H1 (cell line): ENCODE data around the gene TBC1D22A. TPM values are rescaled to one million over a fixed set of nuclear protein-coding genes. Genes with fewer than 3 reads are reported as not detected.
A peak's percentile ranks its signal among the peaks of the same experiment; 100 is the strongest.

Experiments used
- CTCF ChIA-PET: fragments of 300-600 bp; sonication (Branson Sonifier 250); formaldehyde crosslinking; loops from one replicate; lab custom pipeline; 2021; ENCODE audit not compliant: partially characterized antibody; lab: Charles Lee
- POLR2A ChIA-PET: fragments of 300-600 bp; sonication (Branson Sonifier 250); formaldehyde crosslinking; loops from one replicate; lab custom pipeline; 2021; ENCODE audit warnings: inconsistent platforms; ENCODE audit not compliant: partially characterized antibody; lab: Charles Lee
- DNase-seq, 2 experiments: peaks; one replicate each; pipeline versions ENCODE4 v3.0.0 to v3.0.0-alpha.2; 2010 to 2022; ENCODE audit warnings: low spot score in 2 of 2, low read depth in 1 of 2, mixed read lengths in 1 of 2
- FAIRE-seq: peaks from 2 replicates; lab custom pipeline; 2011; peaks lifted over from hg19 to GRCh38; lab: Jason Lieb, UNC
- H2AFZ ChIP-seq: 2 replicates; pipeline ENCODE4 v1.8.1; 2012; ENCODE audit warnings: low read length, inconsistent platforms
- H2AK5ac ChIP-seq: 2 replicates; pipeline ENCODE4 v1.6.1; 2013; ENCODE audit warnings: low read depth, low read length
- H2BK120ac ChIP-seq: replicated peaks from 2 replicates; pipeline ENCODE3; 2013; ENCODE audit warnings: low read depth, low read length, inconsistent platforms
- H2BK12ac ChIP-seq: 2 replicates; pipeline ENCODE4 v1.6.1; 2013; ENCODE audit warnings: low read depth, low read length
- H2BK15ac ChIP-seq: 2 replicates; pipeline ENCODE4 v1.6.1; 2013; ENCODE audit warnings: low read length
- H2BK20ac ChIP-seq: 2 replicates; pipeline ENCODE4 v1.6.1; 2013; ENCODE audit warnings: low read length
- H2BK5ac ChIP-seq: 2 replicates; pipeline ENCODE4 v1.6.1; 2013; ENCODE audit warnings: low read depth, low read length
- H3K14ac ChIP-seq: 2 replicates; pipeline ENCODE4 v1.6.1; 2013; ENCODE audit warnings: inconsistent platforms; ENCODE audit not compliant: insufficient read length
- H3K18ac ChIP-seq: 2 replicates; pipeline ENCODE4 v1.6.1; 2013; ENCODE audit warnings: low read length; ENCODE audit errors: extremely low read depth
- H3K23ac ChIP-seq: 2 replicates; pipeline ENCODE4 v1.6.1; 2013; ENCODE audit warnings: inconsistent platforms; ENCODE audit not compliant: insufficient read length
- H3K23me2 ChIP-seq: 2 replicates; pipeline ENCODE4 v1.6.1; 2013; ENCODE audit warnings: low read depth, low read length
- H3K27ac ChIP-seq: 2 replicates; pipeline ENCODE4 v1.6.1; 2011; ENCODE audit warnings: low read depth, low read length, inconsistent platforms
- H3K27me3 ChIP-seq, 4 experiments: replicated peaks in 1 of 4; 1 replicate in 1 of 4; 2 replicates in 3 of 4; pipeline versions ENCODE4 v1.6.1 to v1.8.1; 2011 to 2013; ENCODE audit warnings: low read length in 3 of 4, mild to moderate bottlenecking in 3 of 4, inconsistent platforms in 2 of 4, mixed read lengths in 2 of 4, moderate library complexity in 1 of 4; ENCODE audit not compliant: control insufficient read depth in 3 of 4, insufficient read depth in 3 of 4; ENCODE audit errors: extremely low read depth in 1 of 4
- H3K36me3 ChIP-seq, 4 experiments: 2 replicates each; pipeline versions ENCODE4 v1.6.1 to v1.8.1; 2011 to 2013; ENCODE audit warnings: mild to moderate bottlenecking in 4 of 4, low read length in 3 of 4, moderate library complexity in 2 of 4, control low read depth in 1 of 4, inconsistent platforms in 1 of 4; ENCODE audit not compliant: insufficient read depth in 4 of 4, control insufficient read depth in 2 of 4
- H3K4ac ChIP-seq: replicated peaks from 2 replicates; pipeline ENCODE3; 2013; ENCODE audit warnings: low read length, low read depth, mixed read lengths, inconsistent platforms; ENCODE audit not compliant: insufficient read length
- H3K4me1 ChIP-seq, 4 experiments: replicated peaks in 1 of 4; 1 replicate in 1 of 4; 2 replicates in 3 of 4; pipeline versions ENCODE4 v1.6.1 to v1.8.1; 2011 to 2013; ENCODE audit warnings: low read length in 3 of 4, inconsistent platforms in 2 of 4, mixed read lengths in 1 of 4; ENCODE audit not compliant: insufficient read depth in 4 of 4, control insufficient read depth in 3 of 4
- H3K4me2 ChIP-seq, 2 experiments: 2 replicates each; pipeline versions ENCODE4 v1.6.1 to v1.8.1; 2011 to 2013; ENCODE audit warnings: low read depth in 2 of 2, low read length in 2 of 2, control low read depth in 1 of 2, inconsistent platforms in 1 of 2, mild to moderate bottlenecking in 1 of 2; ENCODE audit not compliant: insufficient read depth in 1 of 2
- H3K4me3 ChIP-seq, 4 experiments: fragments of 200-600, 300-600 bp in 1 of 4; sonication (generic), shearing (Covaris generic), sonication (Bioruptor Twin) in 1 of 4; 2 replicates each; pipeline versions ENCODE4 v1.5.1 to v1.8.1; 2011 to 2016; ENCODE audit warnings: low read length in 4 of 4, low read depth in 3 of 4, control low read depth in 2 of 4, inconsistent platforms in 2 of 4, mild to moderate bottlenecking in 2 of 4, mixed read lengths in 1 of 4, moderate library complexity in 1 of 4; ENCODE audit not compliant: insufficient read depth in 2 of 4; ENCODE audit errors: extremely low read depth in 1 of 4
- H3K56ac ChIP-seq: replicated peaks from 2 replicates; pipeline ENCODE3; 2013; ENCODE audit warnings: low read depth, mild to moderate bottlenecking, mixed read lengths, low read length, inconsistent platforms; ENCODE audit not compliant: insufficient read length
- H3K79me1 ChIP-seq: 2 replicates; pipeline ENCODE4 v1.6.1; 2013; ENCODE audit warnings: low read depth, low read length, control low read depth
- H3K79me2 ChIP-seq, 2 experiments: 2 replicates each; pipeline versions ENCODE4 v1.6.1 to v1.8.1; 2012 to 2013; ENCODE audit warnings: low read length in 2 of 2, mild to moderate bottlenecking in 2 of 2, inconsistent platforms in 1 of 2; ENCODE audit not compliant: insufficient read depth in 2 of 2, control insufficient read depth in 1 of 2
- H3K9ac ChIP-seq, 4 experiments: replicated peaks in 1 of 4; 1 replicate in 1 of 4; 2 replicates in 3 of 4; pipeline versions ENCODE4 v1.6.1 to v1.8.1; 2011 to 2013; ENCODE audit warnings: low read depth in 3 of 4, low read length in 3 of 4, control low read depth in 2 of 4, mild to moderate bottlenecking in 2 of 4, moderate library complexity in 2 of 4, inconsistent platforms in 1 of 4; ENCODE audit errors: extremely low read depth in 1 of 4
- H3K9me3 ChIP-seq, 2 experiments: 2 replicates each; pipeline versions ENCODE4 v1.6.1 to v1.8.1; 2012 to 2013; ENCODE audit warnings: mild to moderate bottlenecking in 2 of 2, moderate library complexity in 2 of 2, control low read depth in 1 of 2, inconsistent platforms in 1 of 2, low read depth in 1 of 2, low read length in 1 of 2, mixed read lengths in 1 of 2; ENCODE audit not compliant: insufficient read depth in 2 of 2
- H4K20me1 ChIP-seq, 2 experiments: replicated peaks in 1 of 2; 2 replicates each; pipeline versions ENCODE3 to v1.8.1; 2011 to 2013; ENCODE audit warnings: inconsistent platforms in 2 of 2, low read length in 2 of 2, mild to moderate bottlenecking in 1 of 2; ENCODE audit not compliant: insufficient read depth in 2 of 2, control insufficient read depth in 1 of 2
- H4K5ac ChIP-seq: 2 replicates; pipeline ENCODE4 v1.6.1; 2013; ENCODE audit warnings: low read length, low read depth, mixed read lengths, inconsistent platforms; ENCODE audit not compliant: insufficient read length
- H4K8ac ChIP-seq: 2 replicates; pipeline ENCODE4 v1.8.0; 2013; ENCODE audit warnings: mild to moderate bottlenecking, moderate library complexity, low read length, inconsistent platforms; ENCODE audit not compliant: insufficient read depth; ENCODE audit errors: extremely low read depth
- H4K91ac ChIP-seq: replicated peaks from 2 replicates; pipeline ENCODE3; 2013; ENCODE audit warnings: low read length, mixed read lengths, inconsistent platforms; ENCODE audit not compliant: insufficient read length
- BACH1 ChIP-seq: IDR thresholded peaks from 2 replicates; pipeline ENCODE4 v1.6.1; 2012; ENCODE audit warnings: low read length, improper control_type of control experiment
- CEBPB ChIP-seq: IDR thresholded peaks from 2 replicates; pipeline ENCODE4 v1.6.1; 2012; ENCODE audit warnings: low read depth, low read length
- EZH2 ChIP-seq: fragments of 200-600 bp; sonication (generic); IDR thresholded peaks from 2 replicates; pipeline ENCODE4 v1.7.1; 2012; ENCODE audit warnings: low read depth, mild to moderate bottlenecking, moderate library complexity, low read length, inconsistent platforms; ENCODE audit not compliant: severe bottlenecking
- NRF1 ChIP-seq: IDR thresholded peaks from 2 replicates; pipeline ENCODE4 v1.6.1; 2011; ENCODE audit warnings: mild to moderate bottlenecking, low read depth, low read length, improper control_type of control experiment
- POLR2A ChIP-seq, 2 experiments: IDR thresholded peaks; 1 replicate in 1 of 2; 2 replicates in 1 of 2; pipeline ENCODE4 v1.6.1; 2011; ENCODE audit warnings: low read depth in 2 of 2, low read length in 2 of 2, mild to moderate bottlenecking in 2 of 2; ENCODE audit errors: control extremely low read depth in 1 of 2
- SIX5 ChIP-seq: IDR thresholded peaks from 2 replicates; pipeline ENCODE4 v1.6.1; 2011; ENCODE audit warnings: mild to moderate bottlenecking, low read depth, low read length
- TAF1 ChIP-seq: IDR thresholded peaks from 2 replicates; pipeline ENCODE4 v1.6.1; 2011; ENCODE audit warnings: mild to moderate bottlenecking, low read depth, low read length
- TAF7 ChIP-seq: optimal IDR thresholded peaks from 2 replicates; pipeline ENCODE3; 2011; ENCODE audit warnings: low read depth, mild to moderate bottlenecking, inconsistent platforms, low read length, moderate library complexity, borderline replicate concordance
- TBP ChIP-seq: IDR thresholded peaks from 2 replicates; pipeline ENCODE4 v1.6.1; 2011; ENCODE audit warnings: low read depth, low read length, improper control_type of control experiment
- ZNF274 ChIP-seq: IDR thresholded peaks from 2 replicates; pipeline ENCODE4 v1.7.0; 2012; ENCODE audit warnings: low read length, borderline replicate concordance; ENCODE audit errors: extremely low read depth
- WGBS, 2 experiments: shearing (Covaris generic) in 1 of 2; methylation state at CpG; one replicate each; pipeline versions ENCODE4 v1.1.6 to v1.1.7; 2013 to 2015; ENCODE audit warnings: low lambda C conversion rate in 2 of 2, mixed read lengths in 2 of 2, inconsistent platforms in 1 of 2, low coverage in 1 of 2, missing lambda C conversion rate in 1 of 2; ENCODE audit not compliant: insufficient replicate concordance in 2 of 2, insufficient coverage in 1 of 2, insufficient read length in 1 of 2; ENCODE audit errors: extremely low coverage in 1 of 2, missing lambda C conversion rate in 1 of 2; 5-methylcytosine and 5-hydroxymethylcytosine counted together
- polyA plus RNA-seq, 7 experiments: library from polyadenylated mRNA; depleted of rRNA in 3 of 7; stranded (reverse) in 5 of 7; unstranded in 2 of 7; fragments of >200 nt in 5 of 7; fragments of 200-250 nt in 2 of 7; gene quantifications; 1 replicate in 5 of 7; 2 replicates in 1 of 7; 4 replicates in 1 of 7; pipeline versions ENCODE4 v1.2.1 to v1.2.3, GENCODE V29; 2011 to 2013; ENCODE audit warnings: missing spikeins in 2 of 7, mixed read lengths in 2 of 7
- total RNA-seq: library from RNA; stranded (reverse); fragmentation: NEBNext Ultra II Directional; extraction: Animal tissue kit (Norgen Biotek cat#: 25700); gene quantifications from 2 replicates; pipeline ENCODE4 v1.2.1, GENCODE V29; 2021
- TF ChIP-seq, protein P1 (sequence below): IDR thresholded peaks from 2 replicates; pipeline ENCODE4 v1.6.1; 2012; ENCODE audit warnings: low read length, inconsistent platforms

Gene TBC1D22A
- total and polyA plus RNA-seq, 2 of the 8 experiments (the other 6 are each of a cell fraction or from before 2014, with no cell fraction given): 11.9 to 18.4 TPM

GRCh38 chr22:46909237-46910030, 147.0 kb downstream of the TBC1D22A start:
- peaks cover 0 to 6% (median 1%) of the 10 kb centered on the region in 4 experiments; a peak in 3 of 7 replicates for H3K4me1 ChIP-seq
- H4K20me1 ChIP-seq: peaks cover 0 to 7% of the 10 kb centered on the region in 2 experiments
- 0 out of 2 replicates have a peak, but pooled peaks cover 3% of the 10 kb centered on the region for H3K23me2 ChIP-seq
- no peak overlapping the region for H3K27ac ChIP-seq
- H2BK120ac ChIP-seq: no peak overlapping the region
- H3K9me3 ChIP-seq: no peaks in the 10 kb centered on the region
- no peak overlapping the region for H3K4me2 ChIP-seq
- H2BK20ac ChIP-seq: no peak overlapping the region
- H2BK12ac ChIP-seq: 0 out of 2 replicates have a peak overlapping the region, but pooled peaks have one; percentile 14
- H4K91ac ChIP-seq: no peak overlapping the region
- H3K79me1 ChIP-seq: peaks cover 4% of the 10 kb centered on the region
- H3K36me3 ChIP-seq: peaks cover 0 to 4% (median 2%) of the 10 kb centered on the region in 4 experiments; a peak in 3 of 8 replicates
- no peak overlapping the region for H3K9ac ChIP-seq
- ChIA-PET POLR2A (no interaction called here), CTCF (interaction anchor here (1.1 kb wide), 1 partner anchor 82 kb away, joined by 3 read pairs; no protein-coding TSS in a partner anchor)
- FAIRE-seq (no peak), DNase-seq (no peak)
- 0 out of 2 replicates have a peak overlapping the region, but pooled peaks have one; percentile 10 for H2BK5ac ChIP-seq
- no peak overlapping the region for H3K23ac ChIP-seq
- H3K4ac ChIP-seq: no peak overlapping the region
- no peak overlapping the region for H2AK5ac ChIP-seq
- H3K4me3 ChIP-seq: no peak overlapping the region
- 90% methylated on average over 25 of the region's 26 CpGs; no CpG with 5 or more reads in 1 of the 2 experiments for WGBS, 2 experiments
- no peak overlapping the region for H4K5ac ChIP-seq
- no peaks in the 10 kb centered on the region for H3K27me3 ChIP-seq
- H3K56ac ChIP-seq: no peak overlapping the region
- H3K14ac ChIP-seq: no peak overlapping the region
- H3K79me2 ChIP-seq: no peaks in the 10 kb centered on the region
- H3K18ac ChIP-seq: no peak overlapping the region
- H2BK15ac ChIP-seq: no peak overlapping the region
- no peak overlapping the region for H4K8ac ChIP-seq
- no peak overlapping the region for H2AFZ ChIP-seq
- TF ChIP-seq CEBPB: no peak
- TF ChIP-seq TAF1: no peak
- no peak for TF ChIP-seq EZH2
- TF ChIP-seq TBP: no peak
- TF ChIP-seq TAF7: no peak
- no peak for TF ChIP-seq NRF1
- TF ChIP-seq, protein P1, sequence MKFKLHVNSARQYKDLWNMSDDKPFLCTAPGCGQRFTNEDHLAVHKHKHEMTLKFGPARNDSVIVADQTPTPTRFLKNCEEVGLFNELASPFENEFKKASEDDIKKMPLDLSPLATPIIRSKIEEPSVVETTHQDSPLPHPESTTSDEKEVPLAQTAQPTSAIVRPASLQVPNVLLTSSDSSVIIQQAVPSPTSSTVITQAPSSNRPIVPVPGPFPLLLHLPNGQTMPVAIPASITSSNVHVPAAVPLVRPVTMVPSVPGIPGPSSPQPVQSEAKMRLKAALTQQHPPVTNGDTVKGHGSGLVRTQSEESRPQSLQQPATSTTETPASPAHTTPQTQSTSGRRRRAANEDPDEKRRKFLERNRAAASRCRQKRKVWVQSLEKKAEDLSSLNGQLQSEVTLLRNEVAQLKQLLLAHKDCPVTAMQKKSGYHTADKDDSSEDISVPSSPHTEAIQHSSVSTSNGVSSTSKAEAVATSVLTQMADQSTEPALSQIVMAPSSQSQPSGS: no peak
- TF ChIP-seq POLR2A (IDR thresholded peaks at IDR 0.05; ENCODE audit: control extremely low read depth in 1 of 2, low read depth in 2 of 2, low read length in 2 of 2): no peak
- no peak for TF ChIP-seq ZNF274
- TF ChIP-seq BACH1: no peak
- TF ChIP-seq SIX5: no peak
